GM23338 (cell line): ENCODE data around the gene ZNF579.

Source experiments
- CTCF ChIP-seq, 2 experiments: fragments of 200-600 bp in 1 of 2; sonication (generic) in 1 of 2; conservative IDR thresholded peaks; 2 replicates each; pipeline versions ENCODE4 v1.5.1 to v1.6.1; 2016 to 2017; ENCODE audit warnings: antibody characterized with exemption in 2 of 2, low read depth in 2 of 2, mild to moderate bottlenecking in 2 of 2, moderate library complexity in 1 of 2
- ETS1 ChIP-seq: IDR thresholded peaks from 2 replicates; pipeline ENCODE4 v1.6.1; 2016; ENCODE audit warnings: antibody characterized with exemption
- EZH2 ChIP-seq: fragments of 200-600 bp; sonication (generic); IDR thresholded peaks from one replicate; pipeline ENCODE4 v1.8.0; 2017; ENCODE audit warnings: antibody characterized with exemption, mild to moderate bottlenecking, low read depth; ENCODE audit not compliant: unreplicated experiment
- EZH2phosphoT487 ChIP-seq: fragments of 200-600 bp; sonication (generic); IDR thresholded peaks from one replicate; pipeline ENCODE4 v1.8.1; 2018; ENCODE audit warnings: antibody characterized with exemption; ENCODE audit not compliant: unreplicated experiment
- JUNB ChIP-seq: IDR thresholded peaks from one replicate; pipeline ENCODE4 v1.6.1; 2016; ENCODE audit warnings: antibody characterized with exemption; ENCODE audit not compliant: unreplicated experiment
- POLR2AphosphoS5 ChIP-seq: IDR thresholded peaks from 2 replicates; pipeline ENCODE4 v1.6.1; 2016; ENCODE audit warnings: antibody characterized with exemption, low read depth
- REST ChIP-seq: IDR thresholded peaks from one replicate; pipeline ENCODE4 v1.6.1; 2018; ENCODE audit warnings: antibody characterized with exemption; ENCODE audit not compliant: unreplicated experiment
- ZNF114 ChIP-seq: fragments of 250-450 bp; sonication (Bioruptor Pico); IDR thresholded peaks from 2 replicates; pipeline ENCODE4 v1.5.0; 2020; ENCODE audit warnings: mild to moderate bottlenecking, moderate library complexity
- ZNF331 ChIP-seq: fragments of 250-450 bp; sonication (Bioruptor Pico); IDR thresholded peaks from 2 replicates; pipeline ENCODE4 v1.5.0; 2020; ENCODE audit warnings: low read depth, mild to moderate bottlenecking, moderate library complexity
- TF ChIP-seq, protein P1 (sequence below): fragments of 250-450 bp; sonication (Bioruptor Pico); IDR thresholded peaks from 2 replicates; pipeline ENCODE4 v1.5.0; 2020; ENCODE audit warnings: mild to moderate bottlenecking, moderate library complexity

DNA sequence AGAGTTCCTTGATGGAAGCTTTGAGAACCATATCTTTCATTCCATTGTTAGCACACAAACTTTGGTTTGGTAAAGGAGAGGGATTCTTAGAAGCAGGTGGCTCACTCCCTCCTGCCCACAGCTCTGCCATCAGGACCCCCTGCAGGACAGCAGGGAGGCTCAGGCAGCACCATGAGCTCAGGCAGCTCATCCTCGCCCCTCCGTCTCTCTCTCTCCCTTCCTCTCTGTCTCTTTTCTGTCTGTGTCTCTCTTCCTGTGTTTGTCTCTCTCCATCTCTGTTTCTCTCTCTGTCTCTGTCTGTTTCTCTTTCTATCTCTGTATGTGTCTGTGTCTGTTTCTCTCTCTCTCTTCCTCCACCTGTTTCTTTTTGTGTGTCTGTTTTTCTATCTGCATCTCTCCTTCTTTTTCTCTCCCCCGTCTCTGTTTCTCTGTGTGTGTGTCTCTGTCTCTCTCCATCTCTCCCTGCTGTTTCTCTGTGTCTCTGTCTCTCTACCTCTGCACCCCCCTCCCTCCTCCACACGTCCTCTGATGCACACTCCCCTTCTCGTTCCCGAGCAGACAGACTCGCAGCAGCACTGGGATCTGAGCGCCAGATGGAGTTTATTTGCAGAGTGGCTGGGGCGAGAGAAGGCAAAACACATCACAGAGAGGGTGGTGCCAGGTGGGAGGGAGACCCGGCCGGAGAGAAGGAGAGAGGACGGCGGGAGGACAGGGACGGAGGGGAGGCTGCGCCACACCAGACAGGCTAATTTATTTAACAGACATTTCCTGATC, 52.4 kb downstream of the ZNF579 start:
- TF ChIP-seq POLR2AphosphoS5 = no peak
- no peak for TF ChIP-seq CTCF (conservative IDR thresholded peaks at IDR 0.05; ENCODE audit: low read depth in 2 of 2)
- TF ChIP-seq EZH2 = no peak
- no peak for TF ChIP-seq ZNF331
- TF ChIP-seq REST = no peak
- no peak for TF ChIP-seq JUNB
- no peak for TF ChIP-seq EZH2phosphoT487
- TF ChIP-seq ETS1 = no peak
- TF ChIP-seq, protein P1, sequence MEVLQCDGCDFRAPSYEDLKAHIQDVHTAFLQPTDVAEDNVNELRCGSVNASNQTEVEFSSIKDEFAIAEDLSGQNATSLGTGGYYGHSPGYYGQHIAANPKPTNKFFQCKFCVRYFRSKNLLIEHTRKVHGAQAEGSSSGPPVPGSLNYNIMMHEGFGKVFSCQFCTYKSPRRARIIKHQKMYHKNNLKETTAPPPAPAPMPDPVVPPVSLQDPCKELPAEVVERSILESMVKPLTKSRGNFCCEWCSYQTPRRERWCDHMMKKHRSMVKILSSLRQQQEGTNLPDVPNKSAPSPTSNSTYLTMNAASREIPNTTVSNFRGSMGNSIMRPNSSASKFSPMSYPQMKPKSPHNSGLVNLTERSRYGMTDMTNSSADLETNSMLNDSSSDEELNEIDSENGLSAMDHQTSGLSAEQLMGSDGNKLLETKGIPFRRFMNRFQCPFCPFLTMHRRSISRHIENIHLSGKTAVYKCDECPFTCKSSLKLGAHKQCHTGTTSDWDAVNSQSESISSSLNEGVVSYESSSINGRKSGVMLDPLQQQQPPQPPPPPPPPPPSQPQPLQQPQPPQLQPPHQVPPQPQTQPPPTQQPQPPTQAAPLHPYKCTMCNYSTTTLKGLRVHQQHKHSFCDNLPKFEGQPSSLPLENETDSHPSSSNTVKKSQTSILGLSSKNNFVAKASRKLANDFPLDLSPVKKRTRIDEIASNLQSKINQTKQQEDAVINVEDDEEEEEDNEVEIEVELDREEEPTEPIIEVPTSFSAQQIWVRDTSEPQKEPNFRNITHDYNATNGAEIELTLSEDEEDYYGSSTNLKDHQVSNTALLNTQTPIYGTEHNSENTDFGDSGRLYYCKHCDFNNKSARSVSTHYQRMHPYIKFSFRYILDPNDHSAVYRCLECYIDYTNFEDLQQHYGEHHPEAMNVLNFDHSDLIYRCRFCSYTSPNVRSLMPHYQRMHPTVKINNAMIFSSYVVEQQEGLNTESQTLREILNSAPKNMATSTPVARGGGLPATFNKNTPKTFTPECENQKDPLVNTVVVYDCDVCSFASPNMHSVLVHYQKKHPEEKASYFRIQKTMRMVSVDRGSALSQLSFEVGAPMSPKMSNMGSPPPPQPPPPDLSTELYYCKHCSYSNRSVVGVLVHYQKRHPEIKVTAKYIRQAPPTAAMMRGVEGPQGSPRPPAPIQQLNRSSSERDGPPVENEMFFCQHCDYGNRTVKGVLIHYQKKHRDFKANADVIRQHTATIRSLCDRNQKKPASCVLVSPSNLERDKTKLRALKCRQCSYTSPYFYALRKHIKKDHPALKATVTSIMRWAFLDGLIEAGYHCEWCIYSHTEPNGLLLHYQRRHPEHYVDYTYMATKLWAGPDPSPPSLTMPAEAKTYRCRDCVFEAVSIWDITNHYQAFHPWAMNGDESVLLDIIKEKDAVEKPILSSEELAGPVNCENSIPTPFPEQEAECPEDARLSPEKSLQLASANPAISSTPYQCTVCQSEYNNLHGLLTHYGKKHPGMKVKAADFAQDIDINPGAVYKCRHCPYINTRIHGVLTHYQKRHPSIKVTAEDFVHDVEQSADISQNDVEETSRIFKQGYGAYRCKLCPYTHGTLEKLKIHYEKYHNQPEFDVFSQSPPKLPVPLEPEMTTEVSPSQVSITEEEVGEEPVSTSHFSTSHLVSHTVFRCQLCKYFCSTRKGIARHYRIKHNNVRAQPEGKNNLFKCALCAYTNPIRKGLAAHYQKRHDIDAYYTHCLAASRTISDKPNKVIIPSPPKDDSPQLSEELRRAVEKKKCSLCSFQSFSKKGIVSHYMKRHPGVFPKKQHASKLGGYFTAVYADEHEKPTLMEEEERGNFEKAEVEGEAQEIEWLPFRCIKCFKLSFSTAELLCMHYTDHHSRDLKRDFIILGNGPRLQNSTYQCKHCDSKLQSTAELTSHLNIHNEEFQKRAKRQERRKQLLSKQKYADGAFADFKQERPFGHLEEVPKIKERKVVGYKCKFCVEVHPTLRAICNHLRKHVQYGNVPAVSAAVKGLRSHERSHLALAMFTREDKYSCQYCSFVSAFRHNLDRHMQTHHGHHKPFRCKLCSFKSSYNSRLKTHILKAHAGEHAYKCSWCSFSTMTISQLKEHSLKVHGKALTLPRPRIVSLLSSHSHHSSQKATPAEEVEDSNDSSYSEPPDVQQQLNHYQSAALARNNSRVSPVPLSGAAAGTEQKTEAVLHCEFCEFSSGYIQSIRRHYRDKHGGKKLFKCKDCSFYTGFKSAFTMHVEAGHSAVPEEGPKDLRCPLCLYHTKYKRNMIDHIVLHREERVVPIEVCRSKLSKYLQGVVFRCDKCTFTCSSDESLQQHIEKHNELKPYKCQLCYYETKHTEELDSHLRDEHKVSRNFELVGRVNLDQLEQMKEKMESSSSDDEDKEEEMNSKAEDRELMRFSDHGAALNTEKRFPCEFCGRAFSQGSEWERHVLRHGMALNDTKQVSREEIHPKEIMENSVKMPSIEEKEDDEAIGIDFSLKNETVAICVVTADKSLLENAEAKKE (CRISPR knock-in tag) = no peak
- no peak for TF ChIP-seq ZNF114 (CRISPR knock-in tag)
